ENCODE measurements around the gene RAPGEF1.

- TF ChIP-seq EZH2 (IDR thresholded peaks at IDR 0.05; ENCODE audit: insufficient read depth, poor library complexity, severe bottlenecking) (no peak), EZH2phosphoT487 (IDR thresholded peaks at IDR 0.05; ENCODE audit: insufficient read depth, low read depth) (no peak)
Measured at GRCh38 chr9:131788851-131789250, 49.0 kb upstream of the RAPGEF1 start.
